Parathyroid adenoma (tissue), 2 donors: ENCODE data around the gene TSHR.
A peak's percentile ranks its signal among the peaks of the same experiment; 100 is the strongest.
"Not testable (repeated sequence)": the region's sequence is repeated elsewhere in the genome, so short reads cannot be mapped to it uniquely, and the experiment has no call there.

Experiments used
- H2AFZ ChIP-seq: fragments of 300-600 bp; sonication (generic); one replicate; pipeline ENCODE4 v1.7.0; 2017; ENCODE audit warnings: antibody characterized with exemption, mild to moderate bottlenecking
- H3K27ac ChIP-seq: fragments of 300-600 bp; sonication (generic); one replicate; pipeline ENCODE4 v1.7.0; 2017
- H3K27me3 ChIP-seq: fragments of 300-600 bp; sonication (generic); one replicate; pipeline ENCODE4 v1.7.0; 2017; ENCODE audit warnings: low read length; ENCODE audit not compliant: control insufficient read depth, insufficient read depth
- H3K36me3 ChIP-seq: fragments of 300-600 bp; sonication (generic); one replicate; pipeline ENCODE4 v1.7.0; 2017; ENCODE audit warnings: low read length; ENCODE audit not compliant: control insufficient read depth, insufficient read depth
- H3K4me1 ChIP-seq: fragments of 300-600 bp; sonication (generic); one replicate; pipeline ENCODE4 v1.7.0; 2017; ENCODE audit warnings: control low read depth
- H3K4me2 ChIP-seq: fragments of 300-600 bp; sonication (generic); one replicate; pipeline ENCODE4 v1.7.0; 2017; ENCODE audit warnings: low read length
- H3K4me3 ChIP-seq: fragments of 300-600 bp; sonication (generic); one replicate; pipeline ENCODE4 v1.7.0; 2017; ENCODE audit warnings: low read depth, low read length
- H3K79me2 ChIP-seq: fragments of 300-600 bp; sonication (generic); one replicate; pipeline ENCODE4 v1.7.0; 2017; ENCODE audit warnings: control low read depth
- H3K9ac ChIP-seq: fragments of 300-600 bp; sonication (generic); one replicate; pipeline ENCODE4 v1.7.0; 2017; ENCODE audit warnings: mild to moderate bottlenecking
- H3K9me3 ChIP-seq: fragments of 300-600 bp; sonication (generic); one replicate; pipeline ENCODE4 v1.7.0; 2017; ENCODE audit warnings: low read length; ENCODE audit not compliant: control insufficient read depth
- TF ChIP-seq, protein P1 (sequence below): fragments of 300-600 bp; sonication (generic); IDR thresholded peaks from one replicate; pipeline ENCODE4 v1.7.0; 2017; ENCODE audit warnings: antibody characterized with exemption, mild to moderate bottlenecking
- donor health status: primary hyperparathyroidism.

TSHR gene

DNA sequence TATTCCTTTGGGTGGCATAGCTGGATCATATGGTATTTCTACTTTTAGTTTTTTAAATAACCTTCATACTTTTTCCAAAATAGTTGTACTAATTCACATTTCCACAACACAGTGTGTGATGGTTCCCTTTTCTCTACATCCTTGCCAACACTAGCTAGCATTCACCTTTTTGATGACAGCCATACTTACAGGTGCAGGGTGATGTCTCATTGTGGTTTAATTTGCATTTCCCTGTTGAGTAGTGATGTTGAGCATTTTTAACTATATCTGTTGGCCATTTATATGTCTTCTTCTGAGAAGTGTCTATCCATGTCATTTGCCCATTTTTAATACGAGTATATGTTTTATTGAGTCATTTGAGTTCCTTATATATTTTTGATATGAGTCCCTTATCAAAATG is 96.1 kb downstream of the TSHR start:
- Histone ChIP-seq H3K9ac (no peak overlapping the region), H3K36me3 (no peaks in the 10 kb centered on the region), H3K27ac (no peak overlapping the region), H3K4me1 (no peaks in the 10 kb centered on the region), H2AFZ (no peak overlapping the region), H3K79me2 (no peaks in the 10 kb centered on the region), H3K4me3 (no peak overlapping the region), H3K27me3 (no peaks in the 10 kb centered on the region), H3K9me3 (no peaks in the 10 kb centered on the region), H3K4me2 (no peak overlapping the region)
- TF ChIP-seq, protein P1, sequence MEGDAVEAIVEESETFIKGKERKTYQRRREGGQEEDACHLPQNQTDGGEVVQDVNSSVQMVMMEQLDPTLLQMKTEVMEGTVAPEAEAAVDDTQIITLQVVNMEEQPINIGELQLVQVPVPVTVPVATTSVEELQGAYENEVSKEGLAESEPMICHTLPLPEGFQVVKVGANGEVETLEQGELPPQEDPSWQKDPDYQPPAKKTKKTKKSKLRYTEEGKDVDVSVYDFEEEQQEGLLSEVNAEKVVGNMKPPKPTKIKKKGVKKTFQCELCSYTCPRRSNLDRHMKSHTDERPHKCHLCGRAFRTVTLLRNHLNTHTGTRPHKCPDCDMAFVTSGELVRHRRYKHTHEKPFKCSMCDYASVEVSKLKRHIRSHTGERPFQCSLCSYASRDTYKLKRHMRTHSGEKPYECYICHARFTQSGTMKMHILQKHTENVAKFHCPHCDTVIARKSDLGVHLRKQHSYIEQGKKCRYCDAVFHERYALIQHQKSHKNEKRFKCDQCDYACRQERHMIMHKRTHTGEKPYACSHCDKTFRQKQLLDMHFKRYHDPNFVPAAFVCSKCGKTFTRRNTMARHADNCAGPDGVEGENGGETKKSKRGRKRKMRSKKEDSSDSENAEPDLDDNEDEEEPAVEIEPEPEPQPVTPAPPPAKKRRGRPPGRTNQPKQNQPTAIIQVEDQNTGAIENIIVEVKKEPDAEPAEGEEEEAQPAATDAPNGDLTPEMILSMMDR: no peak

DNA sequence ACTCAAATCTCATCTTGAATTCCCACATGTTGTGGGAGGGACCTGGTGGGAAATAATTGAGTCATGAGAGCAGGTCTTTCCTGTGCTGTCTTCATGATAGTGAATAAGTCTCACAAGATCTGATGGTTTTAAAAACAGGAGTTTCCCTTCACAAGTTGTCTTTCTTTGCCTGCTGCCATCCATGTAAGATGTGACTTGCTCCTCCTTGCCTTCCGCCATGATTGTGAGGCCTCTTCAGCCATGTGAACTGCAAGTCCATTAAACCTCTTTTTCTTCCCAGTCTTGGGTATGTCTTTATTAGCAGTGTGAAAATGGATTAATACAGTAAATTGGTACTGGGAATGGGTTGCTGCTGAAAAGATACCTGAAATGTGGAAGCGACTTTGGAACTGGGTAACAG is 98.6 kb downstream of the TSHR start:
- not testable (repeated sequence) for H2AFZ ChIP-seq

GRCh38 chr14:81055971-81056370 is 100.5 kb downstream of the TSHR start:
- Histone ChIP-seq H2AFZ (no peak overlapping the region), H3K4me3 (no peak overlapping the region), H3K4me1 (no peaks in the 10 kb centered on the region), H3K27me3 (no peaks in the 10 kb centered on the region), H3K9ac (no peak overlapping the region), H3K9me3 (no peaks in the 10 kb centered on the region), H3K27ac (no peak overlapping the region), H3K4me2 (no peak overlapping the region), H3K79me2 (no peaks in the 10 kb centered on the region), H3K36me3 (no peaks in the 10 kb centered on the region)
- TF ChIP-seq, protein P1: no peak

More for the DNA sequence above, 98.6 kb downstream of the TSHR start:
- not testable (repeated sequence) for H3K4me2 ChIP-seq, H3K27ac ChIP-seq, H3K9me3 ChIP-seq, H3K9ac ChIP-seq, H3K27me3 ChIP-seq, H3K36me3 ChIP-seq, H3K4me1 ChIP-seq, H3K79me2 ChIP-seq, H3K4me3 ChIP-seq

- Histone ChIP-seq H3K36me3 (no peaks in the 10 kb centered on the region), H3K4me2 (no peak overlapping the region), H3K4me3 (no peak overlapping the region), H3K9me3 (no peaks in the 10 kb centered on the region), H3K79me2 (no peaks in the 10 kb centered on the region), H3K9ac (no peak overlapping the region), H2AFZ (no peak overlapping the region), H3K27me3 (no peaks in the 10 kb centered on the region), H3K27ac (no peak overlapping the region), H3K4me1 (no peaks in the 10 kb centered on the region)
- TF ChIP-seq, protein P1: no peak
Measured at GRCh38 chr14:81062380-81062779, 107.0 kb downstream of the TSHR start.

DNA sequence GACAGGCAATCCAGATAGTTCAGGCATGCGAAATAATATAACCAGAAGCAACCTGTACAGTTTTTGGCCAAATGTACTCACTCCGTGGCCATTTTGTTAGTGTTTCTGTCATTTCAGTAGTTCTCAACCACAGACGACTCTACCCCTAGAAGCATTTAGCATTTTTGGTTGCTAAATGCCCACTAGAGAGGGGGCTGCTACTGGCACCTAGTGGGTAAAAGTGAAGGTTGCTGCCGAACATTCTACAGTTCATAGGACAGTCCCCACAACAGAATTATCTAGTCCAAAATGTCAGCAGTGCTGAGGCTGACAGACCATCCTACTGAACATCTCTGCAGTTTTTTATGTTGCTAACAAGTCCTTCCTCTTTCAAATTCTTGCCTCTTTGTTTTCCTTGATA is 107.4 kb downstream of the TSHR start:
- H3K27ac ChIP-seq: no peak overlapping the region
- no peak overlapping the region for H2AFZ ChIP-seq
- no peaks in the 10 kb centered on the region for H3K27me3 ChIP-seq
- H3K4me1 ChIP-seq: no peaks in the 10 kb centered on the region
- H3K4me3 ChIP-seq: no peak overlapping the region
- H3K4me2 ChIP-seq: no peak overlapping the region
- no peak overlapping the region for H3K9ac ChIP-seq
- no peaks in the 10 kb centered on the region for H3K36me3 ChIP-seq
- no peaks in the 10 kb centered on the region for H3K9me3 ChIP-seq
- TF ChIP-seq, protein P1: peak; percentile 16
- no peaks in the 10 kb centered on the region for H3K79me2 ChIP-seq
